DND-41 (cell line): ENCODE results near the gene SPDYA.

Experiments
- ATAC-seq: fragments of 200-7000 bp; cut with Tn5 transposase; 3 replicates; pipeline ENCODE4 v1.9.1; 2021; ENCODE audit warnings: low read depth; ENCODE audit not compliant: insufficient read depth
- DNase-seq: peaks from one replicate; pipeline ENCODE4 v3.0.0-alpha.2; 2020
- H2AFZ ChIP-seq: 2 replicates; pipeline ENCODE4 v1.6.0; 2012; ENCODE audit warnings: low read depth, low read length
- H3K27ac ChIP-seq: 2 replicates; pipeline ENCODE4 v1.5.1; 2012; ENCODE audit warnings: low read length, inconsistent platforms
- H3K27me3 ChIP-seq: fragments of 200-600 bp; sonication (generic); 2 replicates; pipeline ENCODE4 v1.6.0; 2012; ENCODE audit warnings: low read length, mild to moderate bottlenecking, inconsistent platforms; ENCODE audit not compliant: insufficient read depth, poor library complexity
- H3K36me3 ChIP-seq: 2 replicates; pipeline ENCODE4 v1.5.1; 2012; ENCODE audit warnings: low read length, inconsistent platforms; ENCODE audit not compliant: insufficient read depth
- H3K4me1 ChIP-seq: 2 replicates; pipeline ENCODE4 v1.5.1; 2012; ENCODE audit warnings: mild to moderate bottlenecking, low read length; ENCODE audit not compliant: insufficient read depth
- H3K4me2 ChIP-seq: 2 replicates; pipeline ENCODE4 v1.6.0; 2012; ENCODE audit warnings: mild to moderate bottlenecking, moderate library complexity, low read length, inconsistent platforms; ENCODE audit not compliant: insufficient read depth
- H3K4me3 ChIP-seq, 2 experiments: fragments of 200-600 bp in 1 of 2; shearing (Covaris generic) in 1 of 2; 2 replicates each; pipeline ENCODE4 v1.5.1; 2012 to 2016; ENCODE audit warnings: inconsistent platforms in 2 of 2, low read length in 2 of 2, mild to moderate bottlenecking in 2 of 2, low read depth in 1 of 2, moderate library complexity in 1 of 2
- H3K79me2 ChIP-seq: 2 replicates; pipeline ENCODE4 v1.6.0; 2012; ENCODE audit warnings: low read length, inconsistent platforms; ENCODE audit not compliant: insufficient read depth
- H3K9ac ChIP-seq: 2 replicates; pipeline ENCODE4 v1.6.0; 2012; ENCODE audit warnings: low read depth, mild to moderate bottlenecking, inconsistent platforms, low read length, moderate library complexity
- H3K9me3 ChIP-seq: 2 replicates; pipeline ENCODE4 v1.5.1; 2012; ENCODE audit warnings: low read length, moderate library complexity, mild to moderate bottlenecking, inconsistent platforms; ENCODE audit not compliant: insufficient read depth, severe bottlenecking
- H4K20me1 ChIP-seq: 2 replicates; pipeline ENCODE4 v1.6.0; 2012; ENCODE audit warnings: low read length; ENCODE audit not compliant: insufficient read depth
- EZH2 ChIP-seq: IDR thresholded peaks from 3 replicates; pipeline ENCODE4 v1.6.1; 2012; ENCODE audit warnings: borderline replicate concordance, low read depth, mild to moderate bottlenecking, moderate library complexity, low read length, inconsistent platforms; ENCODE audit not compliant: severe bottlenecking
- TF ChIP-seq, protein P1 (sequence below): IDR thresholded peaks from 2 replicates; pipeline ENCODE4 v1.5.1; 2012; ENCODE audit warnings: borderline replicate concordance, low read length, moderate library complexity, mild to moderate bottlenecking; ENCODE audit not compliant: poor library complexity, severe bottlenecking; ENCODE audit errors: extremely low read depth

SPDYA gene

DNA sequence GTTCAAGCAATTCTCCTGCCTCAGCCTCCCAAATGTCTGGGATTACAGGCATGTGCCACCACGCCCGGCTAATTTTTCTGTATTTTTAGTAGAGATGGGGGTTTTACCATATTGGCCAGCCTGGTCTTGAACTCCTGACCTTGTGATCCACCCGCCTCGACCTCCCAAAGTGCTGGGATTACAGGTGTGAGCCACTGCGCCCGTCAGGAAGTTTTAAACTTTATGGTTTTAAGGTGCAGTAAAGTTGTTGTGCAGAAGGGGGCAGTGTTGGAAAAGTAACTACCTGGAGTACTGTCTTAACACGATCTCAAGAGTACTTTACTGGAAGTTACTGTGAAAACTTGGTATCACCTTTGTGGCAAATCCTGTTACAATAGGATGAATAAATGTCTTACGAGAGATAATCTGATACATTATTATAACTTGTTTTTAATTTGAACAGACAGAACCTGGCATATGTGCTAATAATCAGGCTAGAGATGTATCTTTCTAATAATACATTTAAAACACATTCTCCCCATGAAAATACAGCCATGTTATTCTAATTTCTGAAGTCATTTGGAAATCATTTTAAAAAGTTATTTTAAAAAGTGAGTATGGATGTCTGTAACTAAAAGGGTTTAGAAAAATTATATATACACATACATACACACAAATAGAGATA, 10.8 kb downstream of the SPDYA start:
- H3K9me3 ChIP-seq, result no peaks in the 10 kb centered on the region
- no peak overlapping the region for H3K9ac ChIP-seq
- no peaks in the 10 kb centered on the region for H3K27me3 ChIP-seq
- no peaks in the 10 kb centered on the region for H3K4me1 ChIP-seq
- no peaks in the 10 kb centered on the region for H3K79me2 ChIP-seq
- no peaks in the 10 kb centered on the region for H3K36me3 ChIP-seq
- no peak overlapping the region for H3K4me3 ChIP-seq
- H3K4me2 ChIP-seq, result no peak overlapping the region
- no peak overlapping the region for H3K27ac ChIP-seq
- ATAC-seq, result peak; percentile 87
- no peak overlapping the region for H2AFZ ChIP-seq
- DNase-seq, result peak; percentile 70
- no peak for TF ChIP-seq EZH2
- TF ChIP-seq, protein P1, sequence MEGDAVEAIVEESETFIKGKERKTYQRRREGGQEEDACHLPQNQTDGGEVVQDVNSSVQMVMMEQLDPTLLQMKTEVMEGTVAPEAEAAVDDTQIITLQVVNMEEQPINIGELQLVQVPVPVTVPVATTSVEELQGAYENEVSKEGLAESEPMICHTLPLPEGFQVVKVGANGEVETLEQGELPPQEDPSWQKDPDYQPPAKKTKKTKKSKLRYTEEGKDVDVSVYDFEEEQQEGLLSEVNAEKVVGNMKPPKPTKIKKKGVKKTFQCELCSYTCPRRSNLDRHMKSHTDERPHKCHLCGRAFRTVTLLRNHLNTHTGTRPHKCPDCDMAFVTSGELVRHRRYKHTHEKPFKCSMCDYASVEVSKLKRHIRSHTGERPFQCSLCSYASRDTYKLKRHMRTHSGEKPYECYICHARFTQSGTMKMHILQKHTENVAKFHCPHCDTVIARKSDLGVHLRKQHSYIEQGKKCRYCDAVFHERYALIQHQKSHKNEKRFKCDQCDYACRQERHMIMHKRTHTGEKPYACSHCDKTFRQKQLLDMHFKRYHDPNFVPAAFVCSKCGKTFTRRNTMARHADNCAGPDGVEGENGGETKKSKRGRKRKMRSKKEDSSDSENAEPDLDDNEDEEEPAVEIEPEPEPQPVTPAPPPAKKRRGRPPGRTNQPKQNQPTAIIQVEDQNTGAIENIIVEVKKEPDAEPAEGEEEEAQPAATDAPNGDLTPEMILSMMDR, result peak; percentile 80
- no peaks in the 10 kb centered on the region for H4K20me1 ChIP-seq

DNA sequence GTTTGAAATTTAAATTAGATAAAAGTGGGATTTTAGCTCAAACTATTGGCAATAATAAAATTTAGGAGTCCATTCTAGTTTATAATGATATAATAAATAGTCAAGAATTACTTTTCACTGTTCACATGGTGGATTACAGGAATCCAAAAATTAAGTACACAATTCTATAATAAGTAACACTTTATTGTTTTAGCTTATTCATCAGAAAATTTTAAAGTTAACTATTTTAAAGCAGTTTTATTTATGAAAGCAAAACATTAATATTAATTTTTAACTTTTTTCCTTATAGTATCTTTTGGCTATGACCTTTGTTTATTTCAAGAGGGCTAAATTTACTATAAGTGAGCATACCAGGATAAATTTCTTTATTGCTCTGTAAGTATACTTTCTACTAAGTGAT, 11.4 kb downstream of the SPDYA start:
- Histone ChIP-seq H4K20me1 (no peaks in the 10 kb centered on the region), H3K9ac (no peak overlapping the region), H3K79me2 (no peaks in the 10 kb centered on the region), H3K4me2 (no peak overlapping the region), H2AFZ (no peak overlapping the region), H3K27me3 (no peaks in the 10 kb centered on the region), H3K27ac (no peak overlapping the region), H3K4me3 (no peak overlapping the region), H3K4me1 (no peaks in the 10 kb centered on the region), H3K9me3 (no peaks in the 10 kb centered on the region), H3K36me3 (no peaks in the 10 kb centered on the region)
- ATAC-seq, result no peak
- TF ChIP-seq, protein P1, result no peak
- TF ChIP-seq EZH2, result no peak
- no peak for DNase-seq

DNA sequence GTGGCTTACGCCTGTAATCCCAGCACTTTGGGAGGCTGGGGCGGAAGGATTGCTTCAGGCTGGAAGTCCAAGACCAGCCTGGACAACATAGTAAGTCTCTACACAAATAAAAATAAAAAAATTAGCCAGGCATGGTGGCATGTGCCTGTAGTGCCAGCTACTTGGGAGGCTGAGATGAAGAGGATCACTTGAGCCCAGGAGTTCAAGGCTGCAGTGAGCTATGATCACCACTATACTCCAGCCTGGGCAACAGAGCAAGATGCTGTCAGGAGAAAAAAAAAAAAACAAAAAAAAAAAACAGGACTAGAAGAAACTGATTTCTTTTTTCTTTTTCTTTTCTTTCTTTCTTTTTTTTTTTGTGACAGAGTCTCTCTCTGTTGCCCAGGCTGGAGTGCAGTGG, 13.6 kb downstream of the SPDYA start:
- H4K20me1 ChIP-seq, result no peaks in the 10 kb centered on the region
- H3K4me3 ChIP-seq, result no peak overlapping the region
- no peak for DNase-seq
- ATAC-seq, result no peak
- H3K9me3 ChIP-seq, result no peaks in the 10 kb centered on the region
- TF ChIP-seq EZH2, result no peak
- TF ChIP-seq, protein P1, result no peak
- H3K36me3 ChIP-seq, result no peaks in the 10 kb centered on the region
- no peak overlapping the region for H2AFZ ChIP-seq
- no peaks in the 10 kb centered on the region for H3K79me2 ChIP-seq
- H3K4me2 ChIP-seq, result no peak overlapping the region
- H3K4me1 ChIP-seq, result no peaks in the 10 kb centered on the region
- H3K27ac ChIP-seq, result no peak overlapping the region
- no peak overlapping the region for H3K9ac ChIP-seq
- H3K27me3 ChIP-seq, result no peaks in the 10 kb centered on the region

DNA sequence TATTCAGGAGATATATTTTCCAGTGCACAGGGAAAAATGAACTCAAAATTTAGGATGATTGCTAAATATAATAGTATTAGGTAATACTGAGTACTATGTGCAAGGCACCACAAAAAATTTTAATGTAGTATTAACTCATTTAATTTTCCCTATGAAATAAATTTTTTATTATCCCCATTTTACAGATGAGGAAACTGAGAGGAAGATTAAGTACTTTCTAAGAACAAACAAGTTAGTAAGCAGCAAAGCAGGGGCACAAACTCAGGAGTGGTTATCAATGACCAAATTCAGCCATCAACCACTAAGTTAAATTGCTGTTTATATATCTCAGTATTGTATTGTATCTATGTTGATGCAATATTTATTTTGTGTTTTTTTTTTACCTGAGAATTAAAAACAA, 14.2 kb downstream of the SPDYA start:
- ATAC-seq (no peak), DNase-seq (no peak)
- Histone ChIP-seq H3K27ac (no peak overlapping the region), H3K27me3 (no peaks in the 10 kb centered on the region), H3K4me1 (no peaks in the 10 kb centered on the region), H3K9ac (no peak overlapping the region), H2AFZ (no peak overlapping the region), H3K36me3 (no peaks in the 10 kb centered on the region), H3K79me2 (no peaks in the 10 kb centered on the region), H3K4me3 (no peak overlapping the region), H4K20me1 (no peaks in the 10 kb centered on the region), H3K9me3 (no peaks in the 10 kb centered on the region), H3K4me2 (no peak overlapping the region)
- TF ChIP-seq, protein P1, result no peak
- no peak for TF ChIP-seq EZH2
